Endothelial cell of umbilical vein (primary cell): ENCODE results near the gene DENND2C.

Source experiments
- EZH2 ChIP-seq: IDR thresholded peaks from 2 replicates; pipeline ENCODE4 v1.6.1; 2012; ENCODE audit warnings: borderline replicate concordance, low read depth, mild to moderate bottlenecking, moderate library complexity, low read length, inconsistent platforms; ENCODE audit not compliant: severe bottlenecking
- JUN ChIP-seq: IDR thresholded peaks from 2 replicates; pipeline ENCODE4 v1.6.1; 2011; ENCODE audit warnings: borderline replicate concordance, low read depth; ENCODE audit not compliant: insufficient read length, insufficient read depth
- POLR2A ChIP-seq: IDR thresholded peaks from 2 replicates; pipeline ENCODE4 v1.6.1; 2012; ENCODE audit warnings: low read depth, mild to moderate bottlenecking, control low read depth, low read length
- POLR2AphosphoS5 ChIP-seq: IDR thresholded peaks from 2 replicates; pipeline ENCODE4 v1.6.1; 2012; ENCODE audit warnings: low read depth, mild to moderate bottlenecking, control low read depth, low read length, moderate library complexity; ENCODE audit not compliant: insufficient read depth
- TF ChIP-seq, protein P1 (sequence below): IDR thresholded peaks from 2 replicates; pipeline ENCODE4 v1.6.1; 2011; ENCODE audit not compliant: insufficient read depth, insufficient read length
- TF ChIP-seq, protein P2 (sequence below), 2 donors: IDR thresholded peaks; 1 replicate in 1 of 2; 2 replicates in 1 of 2; pipeline ENCODE4 v1.5.1; 2011; ENCODE audit warnings: low read length in 2 of 2, mild to moderate bottlenecking in 2 of 2, moderate library complexity in 2 of 2, control low read depth in 1 of 2, inconsistent platforms in 1 of 2, low read depth in 1 of 2; ENCODE audit not compliant: insufficient read depth in 1 of 2; ENCODE audit errors: extremely low read depth in 1 of 2

DNA sequence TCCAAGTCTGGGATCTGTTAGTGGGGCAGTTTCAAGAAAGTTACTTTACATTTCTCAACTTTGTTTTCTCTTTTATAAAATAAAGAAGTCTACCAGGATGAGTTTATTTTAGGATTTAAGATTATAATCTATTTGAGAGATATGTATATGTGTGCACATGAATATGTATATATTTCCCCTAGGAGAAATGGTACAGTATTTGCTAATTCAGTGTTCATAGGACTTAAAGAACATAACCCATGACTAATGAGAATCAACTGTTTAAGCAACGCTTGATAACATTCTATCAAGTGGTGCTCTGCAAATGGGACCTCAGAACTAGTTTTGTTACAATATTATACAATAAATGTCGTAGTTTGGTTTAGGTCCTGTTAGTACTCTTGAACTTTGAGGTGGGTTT, 95.5 kb downstream of the DENND2C start:
- TF ChIP-seq, protein P1, sequence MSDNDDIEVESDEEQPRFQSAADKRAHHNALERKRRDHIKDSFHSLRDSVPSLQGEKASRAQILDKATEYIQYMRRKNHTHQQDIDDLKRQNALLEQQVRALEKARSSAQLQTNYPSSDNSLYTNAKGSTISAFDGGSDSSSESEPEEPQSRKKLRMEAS, result no peak
- TF ChIP-seq POLR2AphosphoS5, result no peak
- TF ChIP-seq, protein P2, sequence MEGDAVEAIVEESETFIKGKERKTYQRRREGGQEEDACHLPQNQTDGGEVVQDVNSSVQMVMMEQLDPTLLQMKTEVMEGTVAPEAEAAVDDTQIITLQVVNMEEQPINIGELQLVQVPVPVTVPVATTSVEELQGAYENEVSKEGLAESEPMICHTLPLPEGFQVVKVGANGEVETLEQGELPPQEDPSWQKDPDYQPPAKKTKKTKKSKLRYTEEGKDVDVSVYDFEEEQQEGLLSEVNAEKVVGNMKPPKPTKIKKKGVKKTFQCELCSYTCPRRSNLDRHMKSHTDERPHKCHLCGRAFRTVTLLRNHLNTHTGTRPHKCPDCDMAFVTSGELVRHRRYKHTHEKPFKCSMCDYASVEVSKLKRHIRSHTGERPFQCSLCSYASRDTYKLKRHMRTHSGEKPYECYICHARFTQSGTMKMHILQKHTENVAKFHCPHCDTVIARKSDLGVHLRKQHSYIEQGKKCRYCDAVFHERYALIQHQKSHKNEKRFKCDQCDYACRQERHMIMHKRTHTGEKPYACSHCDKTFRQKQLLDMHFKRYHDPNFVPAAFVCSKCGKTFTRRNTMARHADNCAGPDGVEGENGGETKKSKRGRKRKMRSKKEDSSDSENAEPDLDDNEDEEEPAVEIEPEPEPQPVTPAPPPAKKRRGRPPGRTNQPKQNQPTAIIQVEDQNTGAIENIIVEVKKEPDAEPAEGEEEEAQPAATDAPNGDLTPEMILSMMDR (IDR thresholded peaks at IDR 0.05; ENCODE audit: extremely low read depth in 1 of 2, insufficient read depth in 1 of 2, low read depth in 1 of 2, low read length in 2 of 2), result no peak
- no peak for TF ChIP-seq EZH2
- no peak for TF ChIP-seq POLR2A
- TF ChIP-seq JUN, result no peak
